MM.1S (cell line): ENCODE measurements around the gene RARA.

Experiments used
- DNase-seq: peaks from one replicate; pipeline ENCODE4 v3.0.0-alpha.2; 2015
- H2AFZ ChIP-seq: fragments of 300-600 bp; sonication (generic); 2 replicates; pipeline ENCODE4 v1.6.0; 2016; ENCODE audit warnings: antibody characterized with exemption, low read length
- H3F3A ChIP-seq: fragments of 300-600 bp; sonication (generic); 2 replicates; pipeline ENCODE4 v1.6.1; 2016; ENCODE audit warnings: mild to moderate bottlenecking, antibody characterized with exemption, low read length, moderate library complexity, mixed read lengths; ENCODE audit not compliant: insufficient read depth
- H3K27ac ChIP-seq: fragments of 300-600 bp; sonication (generic); 2 replicates; pipeline ENCODE4 v1.5.1; 2016; ENCODE audit warnings: mild to moderate bottlenecking, low read length
- H3K27me3 ChIP-seq: fragments of 300-600 bp; sonication (generic); replicated peaks from 2 replicates; pipeline ENCODE4 v1.6.0; 2016; ENCODE audit warnings: low read length; ENCODE audit not compliant: insufficient read depth
- H3K36me3 ChIP-seq: fragments of 300-600 bp; sonication (generic); replicated peaks from 2 replicates; pipeline ENCODE4 v1.6.1; 2016; ENCODE audit warnings: mild to moderate bottlenecking, low read length, mixed read lengths; ENCODE audit not compliant: insufficient read depth
- H3K4me1 ChIP-seq: fragments of 300-600 bp; sonication (generic); 2 replicates; pipeline ENCODE4 v1.6.1; 2016; ENCODE audit warnings: low read length, mixed read lengths
- H3K4me2 ChIP-seq: fragments of 300-600 bp; sonication (generic); 2 replicates; pipeline ENCODE4 v1.6.0; 2016; ENCODE audit warnings: low read depth, low read length
- H3K4me3 ChIP-seq: fragments of 300-600 bp; sonication (generic); 2 replicates; pipeline ENCODE4 v1.5.1; 2016; ENCODE audit warnings: low read length, mixed read lengths
- H3K79me2 ChIP-seq: fragments of 300-600 bp; sonication (generic); 2 replicates; pipeline ENCODE4 v1.6.1; 2016; ENCODE audit warnings: mixed run types, low read length, mixed read lengths
- H3K9ac ChIP-seq: fragments of 300-600 bp; sonication (generic); 2 replicates; pipeline ENCODE4 v1.6.1; 2016; ENCODE audit warnings: low read length, mixed read lengths
- H3K9me2 ChIP-seq: fragments of 300-600 bp; sonication (generic); replicated peaks from 2 replicates; pipeline ENCODE4 v1.6.1; 2016; ENCODE audit warnings: mild to moderate bottlenecking, low read length, mixed read lengths; ENCODE audit not compliant: insufficient read depth
- H3K9me3 ChIP-seq: fragments of 300-600 bp; sonication (generic); replicated peaks from 2 replicates; pipeline ENCODE4 v1.6.1; 2016; ENCODE audit warnings: mild to moderate bottlenecking, low read length, mixed read lengths; ENCODE audit not compliant: insufficient read depth
- H4K20me1 ChIP-seq: fragments of 300-600 bp; sonication (generic); 2 replicates; pipeline ENCODE4 v1.6.1; 2016; ENCODE audit warnings: mild to moderate bottlenecking, low read length, moderate library complexity, mixed read lengths; ENCODE audit not compliant: insufficient read depth
- CTCF ChIP-seq: fragments of 300-600 bp; sonication (generic); IDR thresholded peaks from 2 replicates; pipeline ENCODE4 v1.5.1; 2016; ENCODE audit warnings: antibody characterized with exemption, low read length, mixed read lengths
- EZH2 ChIP-seq: fragments of 300-600 bp; sonication (generic); optimal IDR thresholded peaks from 2 replicates; pipeline ENCODE3; 2017; ENCODE audit warnings: low read depth, mild to moderate bottlenecking, antibody characterized with exemption, low read length, mixed read lengths
- EZH2phosphoT487 ChIP-seq: fragments of 300-600 bp; sonication (generic); IDR thresholded peaks from 2 replicates; pipeline ENCODE4 v1.6.1; 2018; ENCODE audit warnings: antibody characterized with exemption, low read length

Gene RARA

GRCh38 chr17:40264458-40265185 is 44.4 kb upstream of the RARA start:
- H4K20me1 ChIP-seq = no peaks in the 10 kb centered on the region
- TF ChIP-seq EZH2phosphoT487 = no peak
- no peak for TF ChIP-seq EZH2
- TF ChIP-seq CTCF = no peak

GRCh38 chr17:40265337-40265736 is 43.6 kb upstream of the RARA start:
- H3K4me3 ChIP-seq = no peak overlapping the region
- H3K27me3 ChIP-seq = no peaks in the 10 kb centered on the region
- no peaks in the 10 kb centered on the region for H4K20me1 ChIP-seq
- H3K27ac ChIP-seq = no peak overlapping the region
- H3K36me3 ChIP-seq = no peaks in the 10 kb centered on the region; the same call in 1 of the 2 replicates
- H3K4me2 ChIP-seq = no peak overlapping the region
- H3K9ac ChIP-seq = no peak overlapping the region
- no peaks in the 10 kb centered on the region for H3K9me2 ChIP-seq
- no peaks in the 10 kb centered on the region for H3K9me3 ChIP-seq
- DNase-seq = no peak
- no peaks in the 10 kb centered on the region for H3K4me1 ChIP-seq
- TF ChIP-seq EZH2phosphoT487 (no peak), EZH2 (no peak), CTCF (no peak)
- no peaks in the 10 kb centered on the region for H3K79me2 ChIP-seq
- H3F3A ChIP-seq = no peaks in the 10 kb centered on the region
- no peak overlapping the region for H2AFZ ChIP-seq

More at GRCh38 chr17:40264458-40265185, 44.4 kb upstream of the RARA start:
- Histone ChIP-seq H3K4me1 (no peaks in the 10 kb centered on the region), H3K27me3 (no peaks in the 10 kb centered on the region), H3K4me3 (no peak overlapping the region), H3K36me3 (no peaks in the 10 kb centered on the region; the same call in 1 of the 2 replicates), H3K79me2 (no peaks in the 10 kb centered on the region), H3K27ac (no peak overlapping the region), H3K9me2 (no peaks in the 10 kb centered on the region), H2AFZ (no peak overlapping the region), H3K9me3 (no peaks in the 10 kb centered on the region), H3K9ac (no peak overlapping the region), H3K4me2 (no peak overlapping the region), H3F3A (no peaks in the 10 kb centered on the region)
- DNase-seq = no peak

GRCh38 chr17:40266882-40267281 is 42.1 kb upstream of the RARA start:
- Histone ChIP-seq H3K9me2 (no peaks in the 10 kb centered on the region), H3K27ac (no peak overlapping the region), H3K9me3 (no peaks in the 10 kb centered on the region), H3K4me1 (no peaks in the 10 kb centered on the region), H3K27me3 (no peaks in the 10 kb centered on the region), H4K20me1 (no peaks in the 10 kb centered on the region), H3K36me3 (no peaks in the 10 kb centered on the region; the same call in 1 of the 2 replicates), H2AFZ (no peak overlapping the region), H3K4me3 (no peak overlapping the region), H3F3A (no peaks in the 10 kb centered on the region), H3K79me2 (no peaks in the 10 kb centered on the region), H3K4me2 (no peak overlapping the region), H3K9ac (no peak overlapping the region)
- no peak for TF ChIP-seq EZH2
- no peak for TF ChIP-seq CTCF
- TF ChIP-seq EZH2phosphoT487 = no peak
- DNase-seq = no peak
